ENCODE measurements around the gene TSHZ2. TPM values are rescaled to one million over a fixed set of nuclear protein-coding genes. Genes with fewer than 3 reads are reported as not detected.

Gene TSHZ2
- total and polyA plus RNA-seq, 3 donors from 2014 or later = 13.0 to 41.9 (median 40.4) TPM

GRCh38 chr20:53270792-53271375 is 298.7 kb downstream of the TSHZ2 start:
- Histone ChIP-seq H3K27me3 (no peaks in the 10 kb centered on the region), H3K27ac (no peak overlapping the region), H3K9me3 (no peaks in the 10 kb centered on the region), H3K36me3 (ENCODE audit: low read depth, missing control alignments) (no peaks in the 10 kb centered on the region), H3K4me1 (peaks cover 5% of the 10 kb centered on the region), H3K4me3 (no peak overlapping the region)
- intact Hi-C loops (cut with DNase I; ENCODE audit: low total_unique reads) = no loop called here
- WGBS, 2 donors = 53 to 74% methylated on average over 5 of the region's 5 CpGs
- DNase-seq = no peak
- TF ChIP-seq CTCF (IDR thresholded peaks at IDR 0.05) = no peak
- TF ChIP-seq POLR2A (IDR thresholded peaks at IDR 0.05) = no peak

- 75 to 79% methylated on average over 5 of the region's 5 CpGs for WGBS, 2 donors
- intact Hi-C loops (cut with DNase I; ENCODE audit: low total_unique reads) = no loop called here
- TF ChIP-seq CTCF (IDR thresholded peaks at IDR 0.05) = no peak
- TF ChIP-seq POLR2A (IDR thresholded peaks at IDR 0.05) = no peak
Measured at GRCh38 chr20:53274365-53274764, 302.2 kb downstream of the TSHZ2 start.

DNA sequence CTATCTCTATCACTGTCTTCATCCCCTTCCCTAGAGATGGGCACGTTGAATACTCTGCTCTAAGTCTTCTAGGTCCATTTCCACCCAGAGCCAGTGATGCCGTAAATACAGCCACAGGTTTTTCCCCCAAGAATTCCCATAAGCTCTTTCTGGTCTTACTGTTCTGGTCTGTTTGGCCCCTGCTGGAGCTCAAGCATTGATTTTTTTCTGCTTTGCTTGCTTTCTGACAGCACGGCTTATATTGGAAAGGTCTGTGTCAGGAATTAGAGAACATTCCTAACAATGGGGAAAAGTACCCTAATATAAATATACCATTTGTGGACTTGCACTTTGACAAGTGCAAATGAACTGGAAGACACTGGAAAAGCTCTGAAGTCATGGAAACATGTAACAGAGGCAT is 302.6 kb downstream of the TSHZ2 start:
- 55 to 75% methylated on average over 3 of the region's 3 CpGs for WGBS, 2 donors
- H3K9me3 ChIP-seq = no peaks in the 10 kb centered on the region
- no peaks in the 10 kb centered on the region for H3K36me3 ChIP-seq (ENCODE audit: low read depth, missing control alignments)
- TF ChIP-seq CTCF (IDR thresholded peaks at IDR 0.05) (no peak), POLR2A (IDR thresholded peaks at IDR 0.05) (no peak)
- no peak for DNase-seq
- no peaks in the 10 kb centered on the region for H3K4me1 ChIP-seq
- intact Hi-C loops (cut with DNase I; ENCODE audit: low total_unique reads) = no loop called here
- no peak overlapping the region for H3K4me3 ChIP-seq
- no peak overlapping the region for H3K27ac ChIP-seq
- H3K27me3 ChIP-seq = no peaks in the 10 kb centered on the region

More at GRCh38 chr20:53274365-53274764, 302.2 kb downstream of the TSHZ2 start:
- no peak for DNase-seq
- no peak overlapping the region for H3K27ac ChIP-seq
- no peaks in the 10 kb centered on the region for H3K4me1 ChIP-seq
- H3K4me3 ChIP-seq = no peak overlapping the region
- no peaks in the 10 kb centered on the region for H3K36me3 ChIP-seq (ENCODE audit: low read depth, missing control alignments)
- no peaks in the 10 kb centered on the region for H3K9me3 ChIP-seq
- H3K27me3 ChIP-seq = no peaks in the 10 kb centered on the region

DNA sequence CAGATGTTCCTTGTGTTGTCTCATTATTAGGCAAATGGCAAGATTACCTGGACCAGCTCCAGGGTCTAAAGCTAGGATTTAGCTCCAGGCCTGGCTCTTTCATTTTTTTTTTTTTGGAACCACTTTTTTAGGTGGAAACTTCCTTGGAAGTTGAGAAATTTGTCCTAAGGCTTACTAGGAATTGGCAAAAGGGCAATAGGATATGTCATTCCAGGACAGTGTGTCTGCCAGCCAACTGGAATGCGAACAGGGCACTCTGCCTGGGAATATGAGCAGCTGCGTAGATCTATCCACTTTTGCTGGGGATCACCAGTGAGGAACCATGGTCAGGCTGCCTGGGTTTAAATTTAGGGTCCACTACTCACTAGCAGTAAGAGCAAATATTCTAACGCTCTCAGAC is 304.0 kb downstream of the TSHZ2 start:
- DNase-seq = no peak

More for the DNA sequence above, 304.0 kb downstream of the TSHZ2 start:
- intact Hi-C loops (cut with DNase I; ENCODE audit: low total_unique reads) = no loop called here
- H3K27me3 ChIP-seq = no peaks in the 10 kb centered on the region
- H3K4me3 ChIP-seq = no peak overlapping the region
- H3K36me3 ChIP-seq (ENCODE audit: low read depth, missing control alignments) = no peaks in the 10 kb centered on the region
- H3K27ac ChIP-seq = no peak overlapping the region
- no peaks in the 10 kb centered on the region for H3K4me1 ChIP-seq
- no peaks in the 10 kb centered on the region for H3K9me3 ChIP-seq
- no peak for TF ChIP-seq POLR2A (IDR thresholded peaks at IDR 0.05)
- TF ChIP-seq CTCF (IDR thresholded peaks at IDR 0.05) = no peak
- WGBS, 2 donors = 64 to 76% methylated on average over 3 of the region's 3 CpGs

All from testis (tissue), 3 donors.